GM20431 (cell line): ENCODE results near the gene LMCD1.

Source experiments
- in situ Hi-C: fragments of 300-500 bp; cut with MseI, MboI; formaldehyde crosslinking; loops from one replicate; pipeline ENCODE4 v1.15.0; 2020; ENCODE audit warnings: low sequenced_read_pairs; ENCODE audit not compliant: unreplicated experiment

The LMCD1 gene

DNA sequence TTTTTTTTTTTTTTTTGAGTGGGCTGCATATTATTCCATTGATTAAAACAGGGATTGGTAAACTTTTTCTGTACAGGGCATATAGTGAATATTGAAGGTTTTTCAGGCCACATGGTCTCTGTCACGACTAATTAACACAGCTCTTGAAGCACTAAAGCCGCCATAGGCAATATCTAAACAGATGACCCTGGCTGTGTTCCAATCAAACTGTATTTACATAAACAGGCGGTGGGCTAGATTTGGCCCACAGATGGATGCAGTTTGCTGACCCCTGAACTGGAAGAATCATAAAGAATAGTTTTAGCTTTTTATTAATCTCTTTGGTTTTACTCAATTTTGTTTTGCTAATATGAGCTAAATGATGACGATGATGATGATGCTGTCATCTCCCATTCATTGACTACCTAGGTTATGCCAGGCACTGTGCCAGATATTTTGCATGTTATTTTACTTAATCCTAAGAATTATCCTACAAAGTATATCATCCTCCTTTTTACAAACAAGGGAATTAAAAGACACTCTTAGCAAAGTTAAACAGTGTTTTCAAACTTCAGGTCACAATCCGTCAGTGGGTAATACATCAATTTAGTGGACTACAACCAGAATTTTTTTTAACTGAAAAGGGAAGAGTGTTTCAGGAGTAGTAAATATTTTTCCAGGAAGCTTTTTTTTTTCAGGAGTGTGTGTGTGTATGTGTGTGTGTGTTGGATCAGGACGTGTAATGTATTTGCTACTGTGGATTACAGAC lies 54.3 kb downstream of the LMCD1 start:
- in situ Hi-C loops, result no loop called here

DNA sequence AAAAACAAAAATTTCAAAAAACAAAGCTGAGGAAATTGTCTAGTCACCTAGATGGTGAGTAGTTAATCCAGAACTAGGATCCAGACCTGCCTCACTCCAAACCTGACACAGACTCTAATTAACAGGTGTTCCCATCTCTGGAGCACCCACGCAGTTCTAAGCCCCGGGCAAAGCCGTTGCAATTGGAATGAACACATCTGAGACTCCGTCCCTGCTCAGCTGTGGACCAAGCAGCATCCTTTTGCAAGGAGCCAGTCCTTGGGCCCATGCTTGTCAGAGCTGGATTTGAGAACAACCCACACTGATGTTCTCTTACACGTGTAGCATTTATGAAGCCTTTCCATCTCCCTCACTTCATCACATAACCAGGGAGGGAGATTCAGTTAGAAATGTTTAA lies 54.8 kb downstream of the LMCD1 start:
- in situ Hi-C loops, result no loop called here

- in situ Hi-C loops, result no loop called here
Measured at GRCh38 chr3:8557298-8557697, 55.7 kb downstream of the LMCD1 start.

GRCh38 chr3:8558645-8559044 lies 57.0 kb downstream of the LMCD1 start:
- in situ Hi-C loops, result no loop called here

GRCh38 chr3:8559351-8559750 lies 57.7 kb downstream of the LMCD1 start:
- in situ Hi-C loops, result no loop called here

DNA sequence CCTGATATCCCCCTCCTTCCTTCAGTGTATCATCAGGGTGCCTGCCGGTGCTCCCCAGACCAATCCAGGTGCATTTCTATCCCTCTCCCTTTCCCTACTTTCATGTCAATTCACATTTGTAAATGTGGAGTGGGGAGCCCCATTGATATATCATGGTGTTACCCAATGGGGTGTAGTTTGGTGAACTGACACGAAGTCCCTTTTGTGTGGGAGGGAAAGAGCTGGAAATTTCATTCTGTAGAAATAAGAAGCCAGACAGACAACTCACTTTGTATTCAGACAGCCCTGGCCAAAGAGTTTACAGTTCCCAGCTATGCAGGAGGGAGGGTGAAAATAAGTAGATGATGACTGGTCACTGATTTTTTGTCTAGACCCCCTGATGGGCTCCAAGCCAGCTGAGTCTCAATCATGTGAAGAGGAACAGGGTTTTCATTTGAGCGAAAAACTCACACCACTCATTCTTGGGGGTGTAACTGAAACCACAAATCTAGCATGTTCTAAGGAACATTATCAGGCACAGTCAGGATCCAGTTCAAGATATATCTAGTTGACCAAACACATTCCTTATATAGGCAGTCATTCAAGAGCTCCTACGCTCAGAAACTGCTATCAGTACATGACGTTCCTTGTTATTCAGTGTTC lies 58.9 kb downstream of the LMCD1 start:
- in situ Hi-C loops, result no loop called here

DNA sequence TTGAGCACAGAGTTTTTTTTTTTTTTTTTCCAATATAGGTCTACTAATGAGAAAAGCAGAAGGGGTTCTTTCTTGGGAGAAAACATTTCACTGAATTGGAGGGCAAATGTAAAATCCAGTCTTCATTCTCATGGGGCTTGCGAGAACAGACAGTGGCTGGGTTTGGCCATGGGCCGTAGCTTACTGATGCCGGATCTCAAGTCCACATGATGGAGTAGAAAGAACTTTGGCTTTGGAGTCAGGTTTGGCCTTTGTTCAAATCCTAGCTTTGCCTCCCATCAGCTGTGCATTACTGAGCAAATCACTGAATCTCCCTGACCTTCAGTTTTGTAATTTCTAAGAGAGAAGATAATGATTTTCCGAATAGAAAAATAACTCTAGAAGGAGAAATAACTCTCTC lies 59.7 kb downstream of the LMCD1 start:
- in situ Hi-C loops, result no loop called here

GRCh38 chr3:8562081-8562595 lies 60.5 kb downstream of the LMCD1 start:
- in situ Hi-C loops, result no loop called here

DNA sequence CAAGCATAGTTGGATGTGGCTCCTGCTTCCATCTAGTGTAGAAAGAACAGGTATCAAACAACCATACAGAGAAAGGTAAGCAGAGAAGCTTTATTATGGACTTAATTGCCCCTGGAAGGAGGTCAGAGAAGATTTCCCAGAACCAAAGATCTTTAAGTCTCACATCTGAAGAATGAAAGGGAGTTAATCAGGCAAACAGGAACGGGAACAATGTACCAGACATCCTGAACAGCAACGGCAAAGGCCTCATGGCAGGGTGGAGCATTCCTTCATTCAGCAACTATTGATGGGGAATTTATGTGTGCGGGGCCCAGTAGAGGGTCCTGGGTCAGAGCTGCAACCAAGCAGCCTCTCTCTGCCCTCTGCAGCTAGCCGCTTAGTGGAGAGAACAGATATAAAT lies 61.5 kb downstream of the LMCD1 start:
- in situ Hi-C loops, result no loop called here

- in situ Hi-C loops, result no loop called here
Measured at GRCh38 chr3:8563597-8563996, 62.0 kb downstream of the LMCD1 start.

DNA sequence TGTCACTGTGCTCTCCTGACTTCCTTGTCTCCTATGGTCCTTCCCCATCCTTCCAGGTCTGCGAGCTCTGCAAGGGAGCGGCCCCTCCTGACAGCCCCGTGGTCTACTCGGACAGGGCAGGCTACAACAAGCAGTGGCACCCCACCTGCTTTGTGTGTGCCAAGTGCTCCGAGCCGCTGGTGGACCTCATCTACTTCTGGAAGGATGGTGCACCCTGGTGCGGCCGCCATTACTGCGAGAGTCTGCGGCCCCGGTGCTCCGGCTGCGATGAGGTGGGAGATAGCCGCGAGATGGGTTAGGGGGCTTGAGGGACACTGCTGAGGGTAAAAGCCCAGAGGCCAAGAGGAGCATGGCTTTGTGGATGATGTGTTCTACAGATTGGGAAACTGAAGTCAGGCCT lies 63.8 kb downstream of the LMCD1 start:
- in situ Hi-C loops, result no loop called here

DNA sequence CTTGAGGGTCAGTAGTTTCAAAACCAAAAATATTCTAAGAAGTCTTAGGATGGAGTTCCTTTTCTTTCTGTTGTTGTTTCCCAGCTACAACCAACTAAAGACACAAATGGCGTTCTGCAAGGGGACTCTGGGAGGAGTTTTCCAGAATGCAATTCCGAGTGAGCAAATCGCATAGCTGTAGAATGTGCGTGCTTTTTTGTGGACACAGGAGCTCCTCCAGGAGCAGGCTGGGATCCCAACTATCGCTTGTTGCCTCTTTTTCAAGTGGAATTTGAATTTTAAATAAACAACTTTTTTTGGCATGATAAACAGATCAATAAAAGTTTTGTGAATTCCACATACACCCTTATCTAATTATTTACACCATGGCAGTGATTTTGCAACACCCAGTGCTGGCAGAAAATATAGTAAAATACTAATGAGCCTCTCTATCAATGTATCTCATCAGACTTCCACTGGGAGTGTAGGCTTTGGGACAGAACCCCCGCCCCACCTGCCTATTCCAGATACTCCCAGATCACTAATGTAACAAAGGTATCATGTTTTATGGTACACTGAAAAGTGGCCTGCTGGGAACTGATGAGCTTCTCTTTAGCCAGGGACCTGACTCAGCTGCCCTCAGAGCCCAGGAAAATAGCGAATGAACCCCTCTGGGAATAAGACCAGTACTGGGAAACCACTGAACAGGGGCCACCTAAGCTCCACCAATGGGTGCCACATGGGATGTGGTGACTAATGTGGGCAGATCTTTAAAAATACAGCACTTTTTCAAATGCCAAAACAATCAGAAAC lies 66.4 kb downstream of the LMCD1 start:
- in situ Hi-C loops, result no loop called here

DNA sequence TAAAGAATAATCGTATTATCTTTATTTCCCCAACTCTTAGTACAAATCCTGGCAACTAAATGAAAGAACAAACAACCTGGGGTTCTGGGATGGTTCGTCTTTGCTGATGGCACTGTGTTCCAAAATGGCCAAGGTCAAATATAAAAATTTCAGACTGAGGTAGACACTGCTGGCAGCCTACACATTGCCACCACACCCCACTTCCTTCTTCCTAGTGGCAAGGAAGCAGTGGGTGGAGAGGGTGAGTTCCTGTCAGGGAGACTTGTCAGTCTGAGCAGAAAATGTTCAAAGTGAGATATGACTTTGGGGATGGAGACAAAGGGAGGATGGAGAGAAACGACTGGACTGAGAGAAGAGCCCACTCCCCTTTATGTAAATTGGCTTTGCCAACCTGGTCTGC lies 69.6 kb downstream of the LMCD1 start:
- in situ Hi-C loops, result no loop called here

GRCh38 chr3:8573342-8573926 lies 71.8 kb downstream of the LMCD1 start:
- in situ Hi-C loops, result no loop called here

GRCh38 chr3:8574040-8574669 lies 72.5 kb downstream of the LMCD1 start:
- in situ Hi-C loops, result no loop called here

DNA sequence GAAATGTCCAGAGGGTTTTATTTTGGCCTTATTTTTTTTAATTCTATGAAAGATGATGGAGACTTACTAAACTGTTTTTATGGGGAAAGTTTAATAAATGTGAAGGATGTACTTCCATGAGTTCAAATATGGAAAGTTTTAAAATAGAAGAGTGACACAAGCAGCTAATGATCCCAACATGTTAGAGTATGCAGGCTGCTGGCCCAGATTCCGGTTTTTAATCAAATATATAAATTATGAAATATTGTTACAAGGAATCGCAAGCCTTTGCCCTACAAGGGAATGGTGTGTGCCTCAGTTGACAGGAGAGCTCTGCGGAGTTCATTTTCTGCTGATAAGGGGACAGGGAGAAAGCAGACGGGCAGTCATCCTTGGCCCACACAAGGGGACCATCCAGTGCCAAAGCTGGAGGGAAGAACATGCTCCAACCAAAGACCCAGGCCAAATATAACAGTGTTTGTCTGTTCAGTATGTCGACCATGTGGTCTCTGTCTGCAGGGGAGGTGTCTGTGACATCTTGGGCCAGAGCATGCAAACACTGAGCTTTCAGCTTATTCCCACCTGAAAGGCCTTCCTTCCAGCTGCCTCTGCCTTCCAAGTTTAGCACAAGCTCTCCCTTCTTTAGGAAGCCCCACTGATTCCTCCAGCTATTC lies 73.2 kb downstream of the LMCD1 start:
- in situ Hi-C loops, result no loop called here

DNA sequence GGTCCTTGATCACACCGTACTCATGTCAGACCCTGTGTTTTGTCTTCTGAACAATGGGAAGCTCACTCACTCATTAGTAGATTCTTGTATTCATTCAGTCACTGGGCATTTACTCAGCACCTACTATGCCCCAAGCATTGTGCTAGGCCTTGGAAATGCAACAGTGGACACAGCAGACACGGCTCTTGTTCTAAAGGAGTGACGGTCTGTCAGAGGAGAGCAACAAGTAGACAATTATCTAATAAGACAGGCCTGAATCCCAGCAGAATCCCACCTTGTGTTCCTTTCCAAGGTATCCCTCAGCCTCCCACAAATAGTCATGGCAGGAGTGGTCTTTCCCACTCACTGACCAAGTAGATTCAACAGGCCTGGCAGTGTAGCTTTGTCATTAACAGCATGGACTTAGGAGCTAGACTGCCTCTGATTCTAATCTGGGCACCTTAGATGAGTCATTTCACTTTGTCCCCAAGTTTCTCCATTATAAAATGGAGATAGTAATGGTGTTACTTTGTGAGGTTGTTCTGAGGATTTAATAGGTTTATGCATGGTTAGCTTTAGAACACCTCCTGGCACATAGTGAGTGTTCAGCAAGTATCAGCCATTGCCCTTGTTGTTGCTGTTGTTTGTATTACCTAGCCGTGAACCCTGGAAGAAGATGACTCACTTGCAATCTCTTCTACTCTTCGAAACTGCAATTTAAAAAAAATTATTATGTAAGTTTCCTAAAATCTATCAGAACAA lies 73.9 kb downstream of the LMCD1 start:
- in situ Hi-C loops, result no loop called here

DNA sequence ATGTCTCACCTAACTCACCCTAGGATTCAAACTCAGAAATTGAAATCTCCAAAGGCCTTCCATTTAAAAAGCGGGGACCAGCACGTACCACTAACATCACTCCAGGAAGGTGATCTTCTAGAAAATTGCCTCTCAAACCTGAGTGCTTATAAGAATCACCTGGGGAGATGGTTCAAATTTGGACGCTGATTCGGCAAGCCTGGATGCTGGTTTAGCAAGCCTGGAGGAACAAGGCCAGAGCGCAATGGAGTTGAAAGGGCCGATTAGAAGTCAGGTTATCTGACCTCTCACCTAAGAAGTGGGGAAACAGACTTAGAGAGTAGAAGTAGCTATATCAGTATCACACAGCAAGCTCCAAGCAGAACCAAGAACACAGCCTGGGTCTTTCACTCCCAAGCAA lies 74.8 kb downstream of the LMCD1 start:
- in situ Hi-C loops, result no loop called here
